Uterus (tissue), 4 donors: ENCODE measurements around the gene WDPCP. TPM values are rescaled to one million over a fixed set of nuclear protein-coding genes. Genes with fewer than 3 reads are reported as not detected.

Experiments
- DNase-seq, 2 donors: peaks; one replicate each; pipeline ENCODE4 v3.0.0-alpha.2; 2019 to 2020
- H3K27ac ChIP-seq, 2 donors: fragments of 200-600 bp; sonication (generic); 1 replicate in 1 of 2; 2 replicates in 1 of 2; pipeline ENCODE4 v1.5.1; 2016 to 2018
- H3K27me3 ChIP-seq, 2 donors: fragments of 200-600 bp; sonication (generic); one replicate each; pipeline ENCODE4 v1.5.1; 2018 to 2019; ENCODE audit warnings: control low read depth in 1 of 2
- H3K36me3 ChIP-seq, 2 donors: fragments of 200-600 bp; sonication (generic); one replicate each; pipeline ENCODE4 v1.5.1; 2019; ENCODE audit warnings: control low read depth in 1 of 2
- H3K4me1 ChIP-seq, 2 donors: fragments of 200-600 bp; sonication (generic); one replicate each; pipeline ENCODE4 v1.5.1; 2018 to 2019; ENCODE audit warnings: control low read depth in 1 of 2
- H3K4me3 ChIP-seq, 2 donors: fragments of 200-600 bp; sonication (generic); 1 replicate in 1 of 2; 2 replicates in 1 of 2; pipeline ENCODE4 v1.5.1; 2018 to 2019; ENCODE audit warnings: mild to moderate bottlenecking in 1 of 2
- H3K9me3 ChIP-seq, 2 donors: fragments of 200-600 bp; sonication (generic); one replicate each; pipeline ENCODE4 v1.5.1; 2019; ENCODE audit warnings: control low read depth in 1 of 2
- CTCF ChIP-seq, 4 experiments: fragments of 200-600 bp in 2 of 4; fragments of 450-650 bp in 2 of 4; sonication (generic) in 2 of 4; IDR thresholded peaks; one replicate each; pipeline ENCODE4 v1.5.1; 2016 to 2019; ENCODE audit warnings: antibody characterized with exemption in 4 of 4, mild to moderate bottlenecking in 2 of 4, moderate library complexity in 1 of 4
- POLR2A ChIP-seq, 2 donors: fragments of 450-650 bp; IDR thresholded peaks; one replicate each; pipeline ENCODE4 v1.6.1; 2016; ENCODE audit warnings: antibody characterized with exemption in 2 of 2, mild to moderate bottlenecking in 1 of 2, moderate library complexity in 1 of 2
- intact Hi-C: fragments of 100-400 bp; cut with DNase I; formaldehyde crosslinking; loops from one replicate; pipeline ENCODE4 v1.15.1; 2023; ENCODE audit warnings: low total_unique reads
- total RNA-seq, 4 donors: library from RNA; depleted of rRNA in 3 of 4; stranded (reverse); fragments of >200 nt in 3 of 4; gene quantifications; one replicate each; pipeline versions ENCODE4 v1.1.0 to v1.2.4, GENCODE V29; 2014 to 2023
- donor health status: DM: yes; HTN: yes; CAD: no.

The WDPCP gene
- total RNA-seq, 4 donors from 2014 or later = 8.8 to 39.8 (median 29.7) TPM

- no peaks in the 10 kb centered on the region for H3K36me3 ChIP-seq
- intact Hi-C loops = no loop called here
- no peak overlapping the region for H3K27ac ChIP-seq
- TF ChIP-seq CTCF (IDR thresholded peaks at IDR 0.05) (no peak), POLR2A (IDR thresholded peaks at IDR 0.05) (no peak)
- no peaks in the 10 kb centered on the region for H3K27me3 ChIP-seq
- no peak for DNase-seq
- H3K4me3 ChIP-seq = no peak overlapping the region
- peaks cover 0 to 12% of the 10 kb centered on the region in 2 donors for H3K9me3 ChIP-seq
- no peaks in the 10 kb centered on the region for H3K4me1 ChIP-seq
These were observed 483.8 kb downstream of the WDPCP start for GRCh38 chr2:63104482-63104881.

GRCh38 chr2:63101954-63102353 is 486.3 kb downstream of the WDPCP start:
- Histone ChIP-seq H3K9me3 (peaks cover 0 to 12% of the 10 kb centered on the region in 2 donors), H3K27ac (no peak overlapping the region), H3K27me3 (no peaks in the 10 kb centered on the region), H3K36me3 (no peaks in the 10 kb centered on the region), H3K4me1 (no peaks in the 10 kb centered on the region), H3K4me3 (no peak overlapping the region)
- no peak for TF ChIP-seq CTCF (IDR thresholded peaks at IDR 0.05)
- no peak for TF ChIP-seq POLR2A (IDR thresholded peaks at IDR 0.05)
- no peak for DNase-seq
- intact Hi-C loops = no loop called here

GRCh38 chr2:63099032-63099431 is 489.2 kb downstream of the WDPCP start:
- TF ChIP-seq CTCF (IDR thresholded peaks at IDR 0.05) = no peak
- no peak for TF ChIP-seq POLR2A (IDR thresholded peaks at IDR 0.05)
- peaks cover 0 to under 1% of the 10 kb centered on the region in 2 donors for H3K9me3 ChIP-seq
- H3K27ac ChIP-seq = no peak overlapping the region
- H3K27me3 ChIP-seq = no peaks in the 10 kb centered on the region
- no peak overlapping the region for H3K4me3 ChIP-seq
- no peaks in the 10 kb centered on the region for H3K36me3 ChIP-seq
- H3K4me1 ChIP-seq = no peaks in the 10 kb centered on the region
- intact Hi-C loops = no loop called here
- DNase-seq = no peak

GRCh38 chr2:63096491-63096890 is 491.8 kb downstream of the WDPCP start:
- Histone ChIP-seq H3K4me3 (no peak overlapping the region), H3K27ac (no peak overlapping the region), H3K36me3 (no peaks in the 10 kb centered on the region), H3K4me1 (no peaks in the 10 kb centered on the region), H3K27me3 (no peaks in the 10 kb centered on the region), H3K9me3 (no peaks in the 10 kb centered on the region)
- DNase-seq = no peak
- no peak for TF ChIP-seq POLR2A (IDR thresholded peaks at IDR 0.05)
- intact Hi-C loops = no loop called here

GRCh38 chr2:63093502-63093901 is 494.8 kb downstream of the WDPCP start:
- DNase-seq = no peak
- no peaks in the 10 kb centered on the region for H3K36me3 ChIP-seq

More at GRCh38 chr2:63093502-63093901, 494.8 kb downstream of the WDPCP start:
- Histone ChIP-seq H3K27ac (no peak overlapping the region), H3K9me3 (no peaks in the 10 kb centered on the region), H3K4me3 (no peak overlapping the region), H3K4me1 (no peaks in the 10 kb centered on the region), H3K27me3 (no peaks in the 10 kb centered on the region)
- intact Hi-C loops = no loop called here
- TF ChIP-seq POLR2A (IDR thresholded peaks at IDR 0.05) (no peak), CTCF (IDR thresholded peaks at IDR 0.05) (no peak)
